Bone marrow (tissue), 2 donors: ENCODE data around the gene PARD3.

ENCODE experiments used
- DNase-seq, 2 donors: peaks; one replicate each; lab custom pipeline; 2025; lab: John Stamatoyannopoulos, UW

The PARD3 gene

DNA sequence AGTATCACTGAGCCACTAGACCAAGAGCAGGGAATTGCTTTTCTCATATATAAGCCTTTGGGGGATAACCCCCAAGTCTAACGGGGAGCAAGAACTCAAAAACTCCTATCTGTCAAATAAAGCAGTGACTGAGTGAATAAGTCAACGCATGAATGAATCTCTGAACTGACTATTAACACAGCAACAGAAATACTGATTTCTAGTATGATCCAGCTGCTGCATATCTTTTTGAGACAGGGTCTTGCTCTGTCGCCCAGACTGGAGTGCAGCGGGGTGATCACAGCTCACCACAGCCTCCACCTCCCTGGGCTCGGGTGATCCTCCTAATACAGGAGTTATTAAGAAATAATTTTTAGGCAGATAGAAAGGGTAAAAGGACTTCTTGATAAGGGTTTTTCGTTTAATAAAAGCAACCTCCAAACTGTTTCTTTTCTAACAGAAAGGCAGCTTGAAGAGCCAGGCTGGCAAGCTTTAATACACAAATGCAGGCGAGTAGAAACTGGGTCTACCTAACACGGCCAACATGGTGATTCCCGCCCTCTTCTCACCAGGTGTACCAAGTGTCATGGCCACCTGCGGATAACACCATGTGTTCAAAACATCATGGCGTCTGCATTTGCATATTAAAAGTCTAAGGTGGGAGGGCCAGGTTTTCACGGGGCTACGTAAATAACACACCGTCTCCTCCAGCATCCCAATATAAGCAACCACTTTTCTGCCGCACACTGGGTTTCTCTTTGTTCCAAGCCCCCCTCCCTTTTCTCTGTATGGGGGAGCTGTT is 631.9 kb downstream of the PARD3 start:
- DNase-seq = no peak

DNA sequence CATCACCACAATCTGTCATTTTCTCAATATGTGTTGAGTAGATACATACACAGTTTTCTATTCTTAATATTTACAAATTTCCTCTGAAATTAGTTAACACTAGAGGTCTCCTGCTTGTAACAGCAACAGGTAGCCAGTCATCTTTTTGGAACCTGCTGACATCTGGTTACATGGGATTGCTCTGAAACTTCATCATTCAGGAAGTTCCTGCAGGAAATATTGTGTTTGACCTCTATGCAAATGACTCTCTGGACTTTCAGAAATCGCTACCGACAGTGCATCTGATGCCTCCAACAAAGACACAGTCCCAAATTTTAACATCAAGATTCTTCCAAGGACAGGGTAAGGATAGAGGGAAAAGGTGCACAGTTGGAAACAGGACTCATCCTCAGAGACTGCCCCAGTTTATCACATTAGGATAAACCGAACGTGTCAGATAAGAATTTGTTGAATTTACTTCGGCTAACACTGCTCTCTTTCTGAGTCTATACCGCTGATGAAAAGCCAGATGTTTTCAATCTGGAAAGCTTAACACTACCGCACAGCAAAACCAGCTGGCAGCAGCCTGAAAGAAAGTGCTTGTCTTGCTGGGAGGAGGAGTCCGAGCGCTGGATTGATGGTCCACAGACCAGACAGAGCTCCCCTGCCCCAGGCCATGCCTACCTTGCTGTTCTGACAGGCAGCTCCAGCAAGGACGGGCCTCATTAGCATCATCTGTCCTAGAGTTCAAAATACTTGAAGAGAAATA is 633.4 kb downstream of the PARD3 start:
- DNase-seq = no peak

GRCh38 chr10:34180749-34181148 is 634.3 kb downstream of the PARD3 start:
- DNase-seq = no peak

GRCh38 chr10:34179280-34179679 is 635.8 kb downstream of the PARD3 start:
- DNase-seq = no peak

DNA sequence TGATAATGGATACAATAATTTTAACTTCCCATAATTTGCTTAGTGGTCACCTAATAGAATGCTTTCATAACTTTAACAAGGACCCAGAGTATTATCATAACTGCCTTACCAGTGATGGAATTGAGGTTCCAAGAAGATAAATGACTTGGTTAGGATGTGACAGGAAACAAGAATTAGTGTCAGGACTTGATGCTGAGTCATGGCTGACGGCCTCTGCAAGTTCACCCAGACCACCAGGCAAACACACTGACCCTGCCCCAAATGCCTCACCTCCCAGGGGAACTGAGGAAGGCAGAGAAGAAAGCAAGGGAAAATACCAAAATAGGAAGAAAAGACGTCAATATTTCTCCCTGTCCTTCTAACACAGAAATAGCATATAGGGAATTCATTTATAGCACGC is 636.3 kb downstream of the PARD3 start:
- DNase-seq = no peak

DNA sequence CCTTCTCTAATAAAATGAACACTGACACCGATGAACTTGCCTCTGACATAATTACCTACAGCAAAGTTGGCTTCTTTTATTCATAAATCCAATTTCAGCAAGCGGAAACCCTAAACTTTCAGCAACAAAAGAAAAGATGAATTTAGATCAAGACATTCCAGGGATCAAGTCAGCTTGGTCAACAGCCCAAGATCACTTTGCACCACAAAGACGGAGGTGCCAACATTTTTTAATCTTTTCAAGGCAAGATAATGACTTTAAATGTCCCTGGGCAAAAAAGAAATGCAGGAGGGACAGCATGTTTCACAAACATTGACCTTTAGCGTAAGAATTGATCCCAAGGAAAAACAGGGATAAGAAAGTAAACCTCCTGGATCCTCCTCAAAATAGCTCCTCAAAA is 636.9 kb downstream of the PARD3 start:
- DNase-seq = no peak

DNA sequence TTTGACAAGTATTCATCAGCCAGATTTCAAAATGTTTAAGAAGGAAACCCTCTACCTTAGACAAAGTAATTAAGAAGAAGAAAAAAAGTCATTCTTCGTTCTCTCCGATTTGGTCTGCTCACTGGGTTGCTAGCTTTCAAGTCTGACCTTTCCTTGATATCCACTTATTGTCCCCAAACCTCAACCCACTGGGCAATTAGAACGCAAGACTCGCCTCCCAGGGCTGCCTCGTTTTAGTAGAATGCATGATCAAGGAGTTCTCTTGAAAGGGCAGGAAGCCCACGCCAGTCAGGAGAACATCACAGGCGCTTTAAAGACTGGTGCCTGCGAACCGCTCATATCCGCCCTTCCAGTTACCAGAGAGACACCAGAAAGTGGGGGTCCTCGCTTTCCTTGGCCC is 637.7 kb downstream of the PARD3 start:
- no peak for DNase-seq

DNA sequence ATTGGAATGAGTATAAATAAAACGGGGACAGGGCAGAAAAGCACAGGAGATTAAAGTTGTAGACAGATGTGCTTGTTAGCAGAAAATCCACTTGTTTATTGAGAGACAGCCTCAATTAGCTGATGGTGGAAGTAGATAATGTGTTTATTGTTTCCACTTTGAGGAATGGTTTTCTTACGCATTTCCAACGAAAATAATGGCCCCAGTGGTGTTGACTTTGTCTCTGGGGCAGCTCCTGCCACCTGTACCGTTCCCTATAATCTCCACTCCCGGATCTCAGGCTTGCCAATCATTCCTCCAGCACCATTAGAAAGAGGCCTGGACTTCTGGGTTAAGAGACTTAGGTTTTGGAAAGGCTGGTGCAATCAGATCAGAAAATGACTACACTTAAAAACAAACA is 638.7 kb downstream of the PARD3 start:
- DNase-seq = no peak

GRCh38 chr10:34175121-34175520 is 640.0 kb downstream of the PARD3 start:
- DNase-seq = no peak

DNA sequence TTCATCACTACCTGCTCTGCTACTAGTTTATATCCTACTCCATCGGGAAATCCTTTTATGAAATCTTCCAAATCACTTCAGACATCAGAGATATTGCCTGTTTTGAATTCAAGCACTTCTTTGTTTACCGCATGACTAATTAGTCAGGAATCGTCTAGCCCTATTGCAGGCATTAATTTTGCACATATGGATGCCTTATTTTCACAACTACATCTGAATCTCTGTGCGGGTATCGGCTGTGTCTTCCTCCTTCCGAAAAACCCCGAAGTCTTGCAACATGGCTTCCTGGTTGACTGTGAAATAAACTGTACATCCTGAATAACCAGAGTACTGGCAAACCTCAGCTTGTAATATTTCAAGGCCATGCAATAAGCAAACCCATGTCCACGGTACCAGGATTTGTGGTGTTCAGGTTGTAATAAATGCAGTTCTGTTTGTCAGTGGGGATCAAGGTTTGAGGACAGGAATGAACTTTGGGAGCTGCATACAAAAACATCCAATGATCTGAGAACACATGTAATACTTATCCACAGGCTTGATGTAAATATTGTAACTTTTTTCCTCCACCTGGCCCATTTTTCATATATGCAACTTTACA is 642.1 kb downstream of the PARD3 start:
- no peak for DNase-seq

DNA sequence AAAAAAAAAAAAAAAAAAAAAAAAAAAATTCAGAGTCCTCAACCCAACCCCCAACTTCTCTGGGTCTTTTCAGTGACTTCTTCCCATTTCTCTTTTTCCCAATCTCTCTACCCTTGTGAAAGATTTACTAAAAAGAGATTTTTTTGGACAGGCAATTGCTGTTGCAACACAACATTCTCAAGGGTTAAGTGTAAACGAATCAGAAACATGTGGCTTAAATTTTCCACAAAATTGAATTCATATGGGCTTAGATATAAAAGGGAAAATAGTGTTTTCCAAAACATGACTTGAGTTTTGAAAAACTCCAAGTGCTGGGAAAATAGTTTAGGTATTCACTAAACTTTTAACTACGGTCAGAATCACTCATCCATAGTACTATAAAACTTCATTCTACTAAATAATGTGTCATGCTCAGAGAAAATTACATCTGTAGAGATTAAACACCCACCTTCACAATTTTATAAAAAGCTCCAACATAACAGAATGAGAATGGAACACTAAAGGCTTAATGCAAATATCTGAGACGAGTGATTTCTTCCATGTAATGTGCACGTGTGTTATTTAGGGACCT is 643.1 kb downstream of the PARD3 start:
- no peak for DNase-seq

- no peak for DNase-seq
Observed at GRCh38 chr10:34169677-34170076, 645.4 kb downstream of the PARD3 start.

DNA sequence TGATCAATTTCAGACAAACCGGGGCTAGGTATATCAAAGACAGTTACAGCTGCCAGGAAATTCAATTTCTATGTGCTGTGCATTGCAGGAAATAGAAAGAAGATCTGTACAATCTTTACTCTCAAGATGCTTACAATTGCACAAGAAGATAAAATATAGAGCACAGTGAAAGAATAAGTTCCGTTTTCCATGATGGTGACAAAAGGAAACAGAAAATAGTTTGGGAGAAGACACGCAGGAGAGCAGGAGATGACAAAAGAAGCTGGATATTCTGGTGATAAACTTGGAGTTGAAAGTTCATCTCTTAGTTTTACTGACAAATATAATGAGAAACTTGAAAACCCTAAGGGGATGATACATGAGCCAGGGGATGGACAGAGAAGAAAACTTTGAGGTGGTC is 646.0 kb downstream of the PARD3 start:
- DNase-seq = no peak

GRCh38 chr10:34168439-34168838 is 646.7 kb downstream of the PARD3 start:
- no peak for DNase-seq

DNA sequence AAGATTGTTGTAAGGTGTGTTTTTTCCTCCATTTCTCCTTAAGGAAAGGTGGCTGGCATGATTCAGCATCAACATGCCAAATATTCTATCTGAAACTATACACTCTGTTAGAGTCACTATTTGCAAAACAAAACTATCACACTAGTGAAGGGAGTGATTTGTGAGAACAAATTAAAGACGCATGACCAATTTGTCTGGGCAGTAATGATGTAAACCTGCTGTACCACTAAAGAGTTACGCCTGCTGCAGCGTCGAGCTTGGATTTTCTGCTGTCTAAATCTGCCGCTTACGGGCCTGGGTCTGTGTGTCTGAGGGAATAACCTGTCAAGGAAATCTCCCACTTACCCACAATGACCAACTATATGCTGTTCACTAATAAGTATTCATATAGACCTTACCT is 648.3 kb downstream of the PARD3 start:
- no peak for DNase-seq

DNA sequence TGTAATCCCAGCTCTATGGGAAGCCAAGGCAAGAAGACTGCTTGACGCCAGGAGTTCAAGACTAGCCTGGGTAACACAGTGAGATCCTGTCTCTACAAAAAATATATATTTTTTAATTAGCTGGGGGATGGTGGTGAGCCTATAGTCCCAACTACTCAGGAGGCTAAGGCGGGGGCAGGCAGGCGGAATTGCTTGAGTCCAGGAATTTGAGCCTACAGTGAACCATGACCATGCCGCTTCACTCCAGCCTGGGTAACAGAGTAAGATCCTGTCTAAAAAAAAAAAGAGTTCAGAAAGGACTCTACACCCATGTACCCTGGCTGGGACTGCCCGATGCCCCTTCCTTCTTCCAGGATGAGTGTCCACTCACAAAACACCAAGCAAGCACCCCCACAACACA is 648.7 kb downstream of the PARD3 start:
- no peak for DNase-seq

DNA sequence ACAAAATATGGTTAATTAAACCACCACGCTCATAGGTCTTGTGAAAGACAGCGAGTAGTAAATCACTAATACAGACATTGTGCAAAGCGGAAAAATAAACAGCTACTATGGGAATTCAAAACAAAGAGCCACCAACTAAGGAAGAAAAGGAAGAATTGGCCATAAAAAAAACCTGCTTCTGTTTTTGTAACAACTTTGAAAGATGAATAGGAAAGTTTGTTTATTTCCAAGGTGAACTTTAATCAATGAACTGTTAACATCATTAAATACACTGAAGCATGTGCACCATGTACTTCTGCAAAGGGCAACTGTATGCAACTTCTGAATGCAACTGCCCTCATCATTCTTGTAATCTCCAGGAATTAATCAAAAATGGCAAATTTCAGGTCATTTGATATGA is 651.1 kb downstream of the PARD3 start:
- DNase-seq = no peak

DNA sequence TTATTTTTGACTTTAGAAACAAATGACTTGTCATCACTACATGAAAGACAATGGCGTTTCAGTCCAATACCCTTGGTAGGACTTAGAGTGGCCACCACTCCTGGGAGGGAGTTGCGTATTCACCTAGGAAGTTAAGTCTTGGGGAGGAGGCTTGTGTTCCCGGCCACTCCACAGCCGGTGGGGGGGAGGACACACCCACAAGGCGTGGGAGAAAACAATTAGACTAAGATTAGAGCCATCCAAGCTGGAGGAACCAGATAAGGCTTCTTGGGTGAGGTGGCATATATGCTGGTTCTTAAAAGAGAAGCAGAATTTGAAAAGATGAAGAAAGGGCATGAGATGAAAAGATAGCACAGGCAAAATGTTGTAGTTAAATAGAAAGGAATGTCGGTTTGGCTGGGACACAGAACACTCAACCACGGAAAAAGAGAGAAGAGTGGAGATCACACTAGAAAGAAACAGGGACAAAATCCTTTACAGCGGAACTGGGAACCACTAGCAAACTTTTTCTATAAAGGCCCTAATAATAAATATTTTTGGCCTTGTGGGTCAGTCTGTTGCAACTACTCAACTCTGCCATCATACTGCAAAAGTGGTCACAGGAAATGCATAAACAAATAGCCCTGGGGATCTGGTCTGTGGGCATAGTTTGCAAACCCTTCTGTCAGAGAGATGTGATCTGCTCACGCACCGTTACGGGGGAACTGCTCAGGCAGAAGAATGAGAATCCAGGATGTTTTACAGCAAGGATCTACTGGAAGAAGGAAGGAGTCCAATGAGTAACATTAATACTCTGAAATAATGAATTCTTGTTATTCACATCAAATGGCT is 651.8 kb downstream of the PARD3 start:
- no peak for DNase-seq

DNA sequence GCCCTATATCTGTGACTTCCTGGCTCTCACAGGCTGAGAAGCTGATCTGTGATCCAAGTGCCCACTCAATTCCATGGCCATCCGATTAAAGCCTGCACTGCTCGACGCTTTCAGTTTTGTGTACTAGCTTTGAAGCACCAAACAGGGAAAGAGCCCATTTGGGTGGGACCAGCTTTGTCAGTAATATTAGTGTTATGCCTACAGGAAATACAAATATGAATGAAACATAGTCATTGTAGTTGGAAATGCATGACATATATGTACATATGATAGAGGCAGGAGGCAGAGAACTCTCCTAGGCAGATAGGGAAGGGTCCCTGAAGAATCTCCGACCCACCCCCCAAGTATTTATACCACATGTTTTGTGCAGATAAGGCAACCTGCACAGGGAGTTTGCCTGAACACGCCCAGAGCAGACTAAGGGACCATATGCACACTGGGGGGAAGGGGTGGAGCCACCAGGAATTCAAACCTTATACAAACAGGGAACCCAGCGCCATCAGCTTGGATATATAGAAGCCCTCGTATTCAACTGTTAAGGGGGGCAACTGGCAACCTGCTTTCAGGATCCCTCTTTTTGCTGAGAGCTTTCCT is 653.2 kb downstream of the PARD3 start:
- DNase-seq = no peak

GRCh38 chr10:34160595-34160994 is 654.5 kb downstream of the PARD3 start:
- DNase-seq = no peak

DNA sequence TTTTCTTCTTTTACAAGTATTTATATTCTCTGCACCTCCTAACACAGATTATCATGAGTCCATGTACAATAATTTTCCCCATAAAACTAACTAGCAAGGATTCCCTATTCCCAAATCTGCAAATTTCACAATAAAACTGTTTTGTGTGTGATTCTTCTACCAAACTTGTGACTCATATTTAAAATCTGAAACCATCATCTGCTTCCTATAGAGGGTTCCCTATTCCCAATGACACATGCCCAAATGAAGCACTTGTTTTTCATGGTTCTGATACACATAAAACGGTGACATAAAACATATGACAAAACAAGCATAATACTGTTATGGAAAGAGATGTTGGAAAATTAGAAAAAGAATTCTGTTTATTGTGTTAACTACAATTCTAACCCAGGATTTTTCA is 657.6 kb downstream of the PARD3 start:
- no peak for DNase-seq
